HepG2 (cell line): ENCODE measurements around the gene VPS13D. TPM values are rescaled to one million over a fixed set of nuclear protein-coding genes. Genes with fewer than 3 reads are reported as not detected.

Experiments
- ATAC-seq: fragments of 200-7000 bp; cut with Tn5 transposase; 3 replicates; pipeline ENCODE4 v1.9.1; 2020; ENCODE audit warnings: mild to moderate bottlenecking, moderate library complexity
- BruUV-seq: library from RNA; stranded (reverse); fragments of 400-500 nt; replicated peaks from 2 replicates; lab custom pipeline; 2021; lab: Mats Ljungman, UMichigan
- CTCF ChIA-PET: fragments of 300-600 bp; formaldehyde crosslinking; extraction: SDS; loops from one replicate; lab custom pipeline; 2021; ENCODE audit warnings: low total read pairs, inconsistent platforms, low intra/inter-chr PET ratio; lab: Yijun Ruan, JAX
- POLR2A ChIA-PET: fragments of 350-600 bp; sonication (Branson Sonifier 250); formaldehyde crosslinking; loops from one replicate; lab custom pipeline; 2020; ENCODE audit warnings: antibody characterized with exemption, inconsistent platforms; lab: Yijun Ruan, JAX
- DNase-seq: peaks from one replicate; pipeline ENCODE4 v3.0.0-alpha.2; 2015; ENCODE audit warnings: low spot score
- FAIRE-seq: peaks from 3 replicates; lab custom pipeline; 2011; peaks lifted over from hg19 to GRCh38; lab: Jason Lieb, UNC
- H2AFZ ChIP-seq: one replicate; pipeline ENCODE4 v1.6.1; 2011; ENCODE audit warnings: low read length, inconsistent platforms
- H3K27ac ChIP-seq: fragments of 300-600 bp; 3 replicates; pipeline ENCODE4 v1.8.0; 2011; ENCODE audit warnings: mixed run types, mild to moderate bottlenecking, mixed read lengths, low read length, inconsistent platforms; ENCODE audit not compliant: insufficient read depth; ENCODE audit errors: extremely low read length
- H3K27me3 ChIP-seq, 2 experiments: fragments of 200-600 bp in 1 of 2; 2 replicates in 1 of 2; 3 replicates in 1 of 2; pipeline versions ENCODE4 v1.6.0 to v1.8.0; 2011; ENCODE audit warnings: low read length in 2 of 2, mild to moderate bottlenecking in 2 of 2, moderate library complexity in 2 of 2, inconsistent platforms in 1 of 2; ENCODE audit not compliant: insufficient read depth in 2 of 2, control insufficient read depth in 1 of 2
- H3K36me3 ChIP-seq, 2 experiments: fragments of 200-600 bp in 1 of 2; replicated peaks in 1 of 2; 2 replicates in 1 of 2; 3 replicates in 1 of 2; pipeline versions ENCODE4 v1.5.1 to v1.8.0; 2011; ENCODE audit warnings: low read length in 2 of 2, inconsistent platforms in 1 of 2; ENCODE audit not compliant: insufficient read depth in 2 of 2, control insufficient read depth in 1 of 2
- H3K4me1 ChIP-seq: 2 replicates; pipeline ENCODE4 v1.5.1; 2012; ENCODE audit warnings: low read length, inconsistent platforms; ENCODE audit not compliant: insufficient read depth
- H3K4me2 ChIP-seq: 2 replicates; pipeline ENCODE4 v1.6.0; 2011; ENCODE audit warnings: low read depth, low read length, inconsistent platforms
- H3K4me3 ChIP-seq, 3 experiments: fragments of 200-600 bp in 1 of 3; sonication (generic), shearing (Covaris generic) in 1 of 3; replicated peaks in 1 of 3; 2 replicates each; pipeline ENCODE4 v1.5.1; 2011 to 2016; ENCODE audit warnings: low read length in 3 of 3, inconsistent platforms in 2 of 3, low read depth in 2 of 3, mild to moderate bottlenecking in 2 of 3, control low read depth in 1 of 3, mixed read lengths in 1 of 3; ENCODE audit not compliant: insufficient read depth in 1 of 3
- H3K79me2 ChIP-seq: one replicate; pipeline ENCODE4 v1.6.1; 2011; ENCODE audit warnings: low read length, inconsistent platforms; ENCODE audit not compliant: insufficient read depth
- H3K9ac ChIP-seq: 2 replicates; pipeline ENCODE4 v1.6.0; 2011; ENCODE audit warnings: mild to moderate bottlenecking, low read depth, low read length, inconsistent platforms; ENCODE audit not compliant: insufficient read depth
- H3K9me3 ChIP-seq: 2 replicates; pipeline ENCODE4 v1.5.1; 2012; ENCODE audit warnings: mild to moderate bottlenecking, low read length
- H4K20me1 ChIP-seq: 2 replicates; pipeline ENCODE4 v1.6.0; 2011; ENCODE audit warnings: inconsistent platforms, mild to moderate bottlenecking, low read length, moderate library complexity; ENCODE audit not compliant: insufficient read depth
- SKI ChIP-seq: fragments of 450-650 bp; IDR thresholded peaks from one replicate; pipeline ENCODE4 v1.6.1; 2018; ENCODE audit warnings: mild to moderate bottlenecking; ENCODE audit not compliant: partially characterized antibody
- ZFP90 ChIP-seq: sonication (generic); formaldehyde crosslinking; IDR thresholded peaks from 2 replicates; pipeline ENCODE4 v1.8.0; 2022; ENCODE audit warnings: missing genetic modification reagents, mild to moderate bottlenecking, inconsistent platforms, borderline replicate concordance
- ZNF646 ChIP-seq: sonication (generic); formaldehyde crosslinking; IDR thresholded peaks from 2 replicates; pipeline ENCODE4 v1.9.0; 2021; ENCODE audit warnings: mild to moderate bottlenecking, missing genetic modification reagents
- WGBS: methylation state at CpG from one replicate; pipeline ENCODE4 v1.1.6; 2017; ENCODE audit warnings: low lambda C conversion rate; 5-methylcytosine and 5-hydroxymethylcytosine counted together
- in situ Hi-C: cut with HindIII; loops from 2 replicates; pipeline ENCODE4 v1.10.0; 2017; ENCODE audit warnings: low pct_unique_long_range_greater_than_20kb; ENCODE audit not compliant: extremely low pct_ligation_motif_present
- intact Hi-C: fragments of 100-400 bp; cut with micrococcal nuclease; formaldehyde crosslinking; loops from one replicate; pipeline ENCODE4 v1.10.0; 2022; ENCODE audit not compliant: unreplicated experiment
- polyA plus RNA-seq, 8 experiments: library from polyadenylated mRNA; depleted of rRNA in 3 of 8; stranded (reverse) in 7 of 8; unstranded in 1 of 8; fragments of >200 nt; fragmentation: Illumina TruSeq in 4 of 8; extraction: Trizol in 4 of 8; gene quantifications; 2 replicates each; pipeline versions ENCODE4 v1.2.1 to v1.2.3, GENCODE V29; 2011 to 2016; ENCODE audit warnings: low read depth in 4 of 8, missing spikeins in 1 of 8, mixed read lengths in 1 of 8; ENCODE audit not compliant: insufficient read depth in 1 of 8
- total RNA-seq, 5 experiments: library from RNA; depleted of rRNA; stranded (reverse); fragments of >200 nt; fragmentation: Illumina TruSeq; extraction: Trizol; gene quantifications; 2 replicates each; pipeline ENCODE4 v1.2.3, GENCODE V29; 2016; ENCODE audit warnings: low read depth in 1 of 5
- TF ChIP-seq, protein P1 (sequence below): sonication (generic); formaldehyde crosslinking; IDR thresholded peaks from 2 replicates; pipeline ENCODE4 v1.4.0; 2020; ENCODE audit warnings: missing genetic modification reagents, borderline replicate concordance

The VPS13D gene
- total and polyA plus RNA-seq, 2 of the 13 experiments (the other 11 are each of a cell fraction or from before 2014, with no cell fraction given): 8.6 to 13.9 TPM

GRCh38 chr1:12206792-12207424, 22.9 kb upstream of the VPS13D start:
- no peak for FAIRE-seq
- CTCF ChIA-PET: interaction anchor here (3.6 kb wide), 1 partner anchor 82 kb away, joined by 93 read pairs; no protein-coding TSS in a partner anchor
- no peaks in the 10 kb centered on the region for H3K79me2 ChIP-seq
- H3K4me2 ChIP-seq: no peak overlapping the region
- TF ChIP-seq ZNF646 (CRISPR knock-in tag): no peak
- no peak for TF ChIP-seq SKI
- no peak for TF ChIP-seq ZFP90
- TF ChIP-seq, protein P1, sequence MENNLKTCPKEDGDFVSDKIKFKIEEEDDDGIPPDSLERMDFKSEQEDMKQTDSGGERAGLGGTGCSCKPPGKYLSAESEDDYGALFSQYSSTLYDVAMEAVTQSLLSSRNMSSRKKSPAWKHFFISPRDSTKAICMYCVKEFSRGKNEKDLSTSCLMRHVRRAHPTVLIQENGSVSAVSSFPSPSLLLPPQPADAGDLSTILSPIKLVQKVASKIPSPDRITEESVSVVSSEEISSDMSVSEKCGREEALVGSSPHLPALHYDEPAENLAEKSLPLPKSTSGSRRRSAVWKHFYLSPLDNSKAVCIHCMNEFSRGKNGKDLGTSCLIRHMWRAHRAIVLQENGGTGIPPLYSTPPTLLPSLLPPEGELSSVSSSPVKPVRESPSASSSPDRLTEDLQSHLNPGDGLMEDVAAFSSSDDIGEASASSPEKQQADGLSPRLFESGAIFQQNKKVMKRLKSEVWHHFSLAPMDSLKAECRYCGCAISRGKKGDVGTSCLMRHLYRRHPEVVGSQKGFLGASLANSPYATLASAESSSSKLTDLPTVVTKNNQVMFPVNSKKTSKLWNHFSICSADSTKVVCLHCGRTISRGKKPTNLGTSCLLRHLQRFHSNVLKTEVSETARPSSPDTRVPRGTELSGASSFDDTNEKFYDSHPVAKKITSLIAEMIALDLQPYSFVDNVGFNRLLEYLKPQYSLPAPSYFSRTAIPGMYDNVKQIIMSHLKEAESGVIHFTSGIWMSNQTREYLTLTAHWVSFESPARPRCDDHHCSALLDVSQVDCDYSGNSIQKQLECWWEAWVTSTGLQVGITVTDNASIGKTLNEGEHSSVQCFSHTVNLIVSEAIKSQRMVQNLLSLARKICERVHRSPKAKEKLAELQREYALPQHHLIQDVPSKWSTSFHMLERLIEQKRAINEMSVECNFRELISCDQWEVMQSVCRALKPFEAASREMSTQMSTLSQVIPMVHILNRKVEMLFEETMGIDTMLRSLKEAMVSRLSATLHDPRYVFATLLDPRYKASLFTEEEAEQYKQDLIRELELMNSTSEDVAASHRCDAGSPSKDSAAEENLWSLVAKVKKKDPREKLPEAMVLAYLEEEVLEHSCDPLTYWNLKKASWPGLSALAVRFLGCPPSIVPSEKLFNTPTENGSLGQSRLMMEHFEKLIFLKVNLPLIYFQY (CRISPR knock-in tag): no peak
- TF ChIP-seq, all 625 proteins: peak for 0
- Histone ChIP-seq H3K27ac (no peak overlapping the region), H3K4me3 (no peak overlapping the region), H3K36me3 (no peaks in the 10 kb centered on the region), H4K20me1 (no peaks in the 10 kb centered on the region), H3K4me1 (no peaks in the 10 kb centered on the region), H2AFZ (no peak overlapping the region), H3K9me3 (no peaks in the 10 kb centered on the region), H3K27me3 (no peaks in the 10 kb centered on the region), H3K9ac (no peak overlapping the region)
- in situ Hi-C loops (loop anchor here (5.0 kb wide), 1 partner anchor 85 kb away; no protein-coding TSS in a partner anchor), intact Hi-C loops (no loop called here)
- POLR2A ChIA-PET: no interaction called here
- WGBS: 46% methylated on average over 5 of the region's 17 CpGs
- ATAC-seq: no peak
- no peak for DNase-seq
- no TSS peak for BruUV-seq
